Measurements from ENCODE around the gene KLHL29. TPM values are rescaled to one million over a fixed set of nuclear protein-coding genes. Genes with fewer than 3 reads are reported as not detected.

KLHL29 gene
- total RNA-seq, 2 donors from 2014 or later = 2.0 to 2.9 TPM

GRCh38 chr2:23441414-23441813 lies 56.4 kb downstream of the KLHL29 start:
- no peaks in the 10 kb centered on the region for H3K9me3 ChIP-seq
- H3K36me3 ChIP-seq = no peaks in the 10 kb centered on the region
- intact Hi-C loops (cut with DNase I) = no loop called here
- DNase-seq = no peak
- H3K9ac ChIP-seq (ENCODE audit: low read depth in 2 of 2, low read length in 2 of 2) = no peak overlapping the region
- H3K27me3 ChIP-seq = no peaks in the 10 kb centered on the region
- H3K4me3 ChIP-seq = no peak overlapping the region
- TF ChIP-seq, protein P1, sequence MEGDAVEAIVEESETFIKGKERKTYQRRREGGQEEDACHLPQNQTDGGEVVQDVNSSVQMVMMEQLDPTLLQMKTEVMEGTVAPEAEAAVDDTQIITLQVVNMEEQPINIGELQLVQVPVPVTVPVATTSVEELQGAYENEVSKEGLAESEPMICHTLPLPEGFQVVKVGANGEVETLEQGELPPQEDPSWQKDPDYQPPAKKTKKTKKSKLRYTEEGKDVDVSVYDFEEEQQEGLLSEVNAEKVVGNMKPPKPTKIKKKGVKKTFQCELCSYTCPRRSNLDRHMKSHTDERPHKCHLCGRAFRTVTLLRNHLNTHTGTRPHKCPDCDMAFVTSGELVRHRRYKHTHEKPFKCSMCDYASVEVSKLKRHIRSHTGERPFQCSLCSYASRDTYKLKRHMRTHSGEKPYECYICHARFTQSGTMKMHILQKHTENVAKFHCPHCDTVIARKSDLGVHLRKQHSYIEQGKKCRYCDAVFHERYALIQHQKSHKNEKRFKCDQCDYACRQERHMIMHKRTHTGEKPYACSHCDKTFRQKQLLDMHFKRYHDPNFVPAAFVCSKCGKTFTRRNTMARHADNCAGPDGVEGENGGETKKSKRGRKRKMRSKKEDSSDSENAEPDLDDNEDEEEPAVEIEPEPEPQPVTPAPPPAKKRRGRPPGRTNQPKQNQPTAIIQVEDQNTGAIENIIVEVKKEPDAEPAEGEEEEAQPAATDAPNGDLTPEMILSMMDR (IDR thresholded peaks at IDR 0.05) = no peak
- no peak overlapping the region for H3K27ac ChIP-seq
- no peaks in the 10 kb centered on the region for H3K4me1 ChIP-seq

DNA sequence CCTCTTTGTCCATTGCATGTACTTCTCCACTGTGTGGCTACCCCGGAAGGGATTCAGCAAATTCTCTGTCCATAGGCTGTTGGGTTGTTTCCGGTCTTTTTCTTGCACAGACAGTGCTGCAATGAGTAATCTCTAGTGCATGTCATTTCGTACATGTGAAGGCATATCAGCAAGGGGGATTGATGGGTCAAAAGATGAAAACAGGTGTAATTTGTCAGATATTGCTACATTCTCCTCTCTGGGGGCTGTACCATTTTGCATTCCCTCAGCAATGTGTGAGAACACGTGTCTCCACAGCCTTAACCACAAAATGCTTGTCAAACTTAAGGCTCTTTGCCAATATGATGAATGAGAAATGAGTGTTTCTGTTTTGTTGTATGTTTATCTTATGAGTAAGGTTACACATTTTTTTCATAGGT lies 60.5 kb downstream of the KLHL29 start:
- Histone ChIP-seq H3K9ac (ENCODE audit: low read depth in 2 of 2, low read length in 2 of 2) (no peak overlapping the region), H3K4me3 (no peak overlapping the region), H3K27ac (no peak overlapping the region), H3K36me3 (no peaks in the 10 kb centered on the region), H3K27me3 (no peaks in the 10 kb centered on the region), H3K4me1 (no peaks in the 10 kb centered on the region), H3K9me3 (no peaks in the 10 kb centered on the region)
- TF ChIP-seq, protein P1 (IDR thresholded peaks at IDR 0.05) = no peak
- intact Hi-C loops (cut with DNase I) = no loop called here
- no peak for DNase-seq

DNA sequence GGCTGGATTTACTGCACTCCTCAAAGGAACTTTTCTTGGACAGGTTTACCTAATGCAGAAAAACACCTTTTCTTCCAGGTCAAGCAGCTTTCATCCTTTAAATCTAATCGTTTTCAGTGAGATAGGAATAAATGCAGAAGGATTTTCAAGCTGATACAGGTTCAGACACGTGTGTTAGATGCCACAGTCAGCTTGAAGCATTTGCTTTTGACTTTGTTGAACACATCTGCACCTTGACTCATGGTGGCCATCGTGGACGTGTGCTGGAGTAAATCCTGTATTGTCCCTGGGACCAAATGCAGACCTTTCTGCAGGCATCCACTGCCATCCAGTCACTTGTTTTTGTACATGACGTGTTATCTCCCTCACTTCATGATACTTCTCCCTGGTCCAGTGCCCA lies 61.9 kb downstream of the KLHL29 start:
- no peaks in the 10 kb centered on the region for H3K9me3 ChIP-seq
- TF ChIP-seq, protein P1 (IDR thresholded peaks at IDR 0.05) = no peak
- H3K4me1 ChIP-seq = no peaks in the 10 kb centered on the region
- H3K27me3 ChIP-seq = no peaks in the 10 kb centered on the region
- H3K27ac ChIP-seq = no peak overlapping the region
- intact Hi-C loops (cut with DNase I) = no loop called here
- H3K36me3 ChIP-seq = no peaks in the 10 kb centered on the region
- no peak overlapping the region for H3K9ac ChIP-seq (ENCODE audit: low read depth in 2 of 2, low read length in 2 of 2)
- DNase-seq = no peak
- H3K4me3 ChIP-seq = no peak overlapping the region

- Histone ChIP-seq H3K9me3 (no peaks in the 10 kb centered on the region), H3K27me3 (no peaks in the 10 kb centered on the region), H3K4me3 (no peak overlapping the region), H3K36me3 (no peaks in the 10 kb centered on the region), H3K27ac (no peak overlapping the region), H3K4me1 (no peaks in the 10 kb centered on the region), H3K9ac (ENCODE audit: low read depth in 2 of 2, low read length in 2 of 2) (no peak overlapping the region)
- TF ChIP-seq, protein P1 (IDR thresholded peaks at IDR 0.05) = no peak
- intact Hi-C loops (cut with DNase I) = no loop called here
- DNase-seq = no peak
Measured at GRCh38 chr2:23447405-23447804, 62.4 kb downstream of the KLHL29 start.

DNA sequence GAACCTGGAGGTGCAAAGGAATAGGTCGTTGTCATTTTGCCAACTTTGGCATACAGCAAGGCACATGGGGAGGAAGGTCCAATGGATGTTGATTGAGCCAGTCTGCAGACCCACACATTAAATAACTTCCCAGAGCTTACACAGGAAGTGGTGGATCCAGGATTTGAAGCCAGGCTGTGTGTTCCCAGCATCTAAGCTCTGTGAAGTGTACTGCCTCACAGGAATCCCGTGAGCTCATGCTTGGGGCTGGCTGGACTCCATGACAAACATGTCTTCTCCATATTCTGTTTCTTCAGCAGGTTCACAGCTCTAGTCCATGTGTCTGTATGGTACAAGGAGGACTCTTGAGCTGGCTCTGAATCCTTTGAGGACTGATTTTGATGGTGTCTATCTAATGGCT lies 63.9 kb downstream of the KLHL29 start:
- no peaks in the 10 kb centered on the region for H3K27me3 ChIP-seq
- no peak overlapping the region for H3K9ac ChIP-seq (ENCODE audit: low read depth in 2 of 2, low read length in 2 of 2)
- no peaks in the 10 kb centered on the region for H3K36me3 ChIP-seq
- no peak overlapping the region for H3K4me3 ChIP-seq
- no peak overlapping the region for H3K27ac ChIP-seq
- H3K4me1 ChIP-seq = no peaks in the 10 kb centered on the region
- TF ChIP-seq, protein P1 (IDR thresholded peaks at IDR 0.05) = no peak
- no peaks in the 10 kb centered on the region for H3K9me3 ChIP-seq
- intact Hi-C loops (cut with DNase I) = no loop called here
- DNase-seq = no peak

- no peaks in the 10 kb centered on the region for H3K27me3 ChIP-seq
- intact Hi-C loops (cut with DNase I) = no loop called here
Measured at GRCh38 chr2:23449413-23449812, 64.4 kb downstream of the KLHL29 start.

More at GRCh38 chr2:23449413-23449812, 64.4 kb downstream of the KLHL29 start:
- no peaks in the 10 kb centered on the region for H3K9me3 ChIP-seq
- H3K4me3 ChIP-seq = no peak overlapping the region
- no peak for DNase-seq
- H3K9ac ChIP-seq (ENCODE audit: low read depth in 2 of 2, low read length in 2 of 2) = no peak overlapping the region
- TF ChIP-seq, protein P1 (IDR thresholded peaks at IDR 0.05) = no peak
- no peak overlapping the region for H3K27ac ChIP-seq
- H3K4me1 ChIP-seq = no peaks in the 10 kb centered on the region
- H3K36me3 ChIP-seq = no peaks in the 10 kb centered on the region

Measured in colonic mucosa (tissue), 4 donors.